GM19351 (cell line): ENCODE measurements around the gene DYNLT2.
"Not testable (repeated sequence)": the region's sequence is repeated elsewhere in the genome, so short reads cannot be mapped to it uniquely, and the experiment has no call there.

ENCODE experiments used
- ATAC-seq: cut with Tn5 transposase; IDR thresholded peaks from one replicate; pipeline ENCODE4 v1.9.1; 2021; ENCODE audit warnings: mild to moderate bottlenecking, moderate library complexity; ENCODE audit not compliant: unreplicated experiment

Gene DYNLT2

DNA sequence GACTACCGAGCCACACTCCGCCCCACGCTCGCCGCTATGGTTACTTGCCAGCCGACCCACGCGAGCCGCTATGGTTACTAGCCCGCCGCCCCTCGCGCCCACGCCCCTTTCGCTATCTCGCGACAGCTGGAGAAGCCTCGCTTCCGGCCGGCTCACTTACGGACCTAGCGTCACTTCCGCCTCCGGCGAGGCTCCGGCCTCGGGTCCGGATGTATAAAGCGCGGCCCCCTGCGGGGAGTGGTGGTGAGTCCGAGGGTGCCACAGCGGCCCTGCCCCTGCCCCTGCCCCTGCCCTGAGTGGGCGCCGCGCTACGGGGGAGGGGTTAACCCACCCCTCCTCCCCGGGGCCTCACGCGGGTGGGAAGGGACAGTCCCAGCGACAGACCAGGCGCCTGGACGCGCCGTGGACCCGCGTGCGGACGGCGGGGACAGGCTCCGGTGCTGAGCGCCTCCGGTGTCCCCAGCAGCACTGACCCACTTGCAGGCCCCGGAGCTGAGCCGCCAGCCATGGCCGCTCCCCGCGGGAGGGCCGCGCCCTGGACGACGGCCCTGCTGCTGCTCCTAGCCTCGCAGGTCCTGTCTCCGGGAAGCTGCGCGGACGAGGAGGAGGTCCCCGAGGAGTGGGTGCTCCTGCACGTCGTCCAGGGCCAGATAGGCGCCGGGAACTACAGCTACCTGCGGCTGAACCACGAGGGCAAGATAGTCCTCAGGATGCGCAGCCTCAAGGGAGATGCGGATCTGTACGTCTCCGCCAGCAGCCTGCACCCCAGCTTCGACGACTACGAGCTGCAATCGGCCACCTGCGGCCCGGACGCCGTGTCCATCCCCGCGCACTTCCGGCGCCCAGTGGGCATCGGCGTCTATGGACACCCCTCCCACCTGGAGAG is 49.2 kb downstream of the DYNLT2 start, which contains the start of the genes C6orf120 and WDR27:
TSS of gene C6orf120 (plus strand) at position 173 of the 886 bp plus-strand sequence. CDS start at position 507, 334 bp downstream.
TSS of gene WDR27 (minus strand) at position 76 of the 886 bp plus-strand sequence. CDS start 13,024 bp downstream, outside the sequence.
- ATAC-seq, result peak; percentile 88

GRCh38 chr6:169701311-169701953 is 49.9 kb downstream of the DYNLT2 start:
- ATAC-seq, result peak; percentile 8

GRCh38 chr6:169700296-169700695 is 51.1 kb downstream of the DYNLT2 start:
- no peak for ATAC-seq

DNA sequence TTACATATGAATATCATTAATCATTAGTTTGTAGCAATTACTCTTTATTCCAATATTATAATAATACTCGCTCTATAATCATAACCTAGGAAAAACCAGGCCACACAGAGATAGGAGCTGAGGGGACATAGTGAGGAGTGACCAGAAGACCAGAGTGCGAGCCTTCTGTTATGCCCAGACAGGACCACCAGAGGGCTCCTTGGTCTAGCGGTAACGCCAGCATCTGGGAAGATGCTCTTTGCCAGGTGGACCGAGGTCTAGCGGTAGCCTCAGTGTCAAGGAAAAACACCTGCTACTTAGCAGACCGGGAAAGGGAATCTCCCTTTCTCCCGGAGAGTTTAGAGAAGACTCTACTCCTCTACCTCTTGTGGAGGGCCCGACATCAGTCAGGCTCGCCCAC is 54.3 kb downstream of the DYNLT2 start:
- ATAC-seq, result not testable (repeated sequence)

DNA sequence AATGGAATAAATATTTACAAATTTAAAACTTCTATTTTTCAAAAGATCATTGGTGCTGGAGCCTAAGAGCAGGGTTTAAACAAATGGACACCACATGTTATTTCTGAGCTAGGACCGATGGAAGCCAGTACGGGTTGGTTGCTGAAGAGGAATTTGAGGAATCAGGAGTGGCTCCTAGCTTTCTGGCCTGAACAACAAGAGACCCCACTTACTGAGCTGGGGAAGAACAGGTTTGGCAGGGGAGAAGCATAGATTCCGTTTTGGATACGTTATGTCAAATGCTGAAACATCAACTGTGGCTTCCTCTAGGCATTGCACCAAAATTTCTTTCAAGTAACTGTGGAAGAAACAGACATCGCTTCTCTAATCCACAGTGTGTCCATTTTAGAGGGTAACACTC is 56.2 kb downstream of the DYNLT2 start:
- ATAC-seq, result no peak

DNA sequence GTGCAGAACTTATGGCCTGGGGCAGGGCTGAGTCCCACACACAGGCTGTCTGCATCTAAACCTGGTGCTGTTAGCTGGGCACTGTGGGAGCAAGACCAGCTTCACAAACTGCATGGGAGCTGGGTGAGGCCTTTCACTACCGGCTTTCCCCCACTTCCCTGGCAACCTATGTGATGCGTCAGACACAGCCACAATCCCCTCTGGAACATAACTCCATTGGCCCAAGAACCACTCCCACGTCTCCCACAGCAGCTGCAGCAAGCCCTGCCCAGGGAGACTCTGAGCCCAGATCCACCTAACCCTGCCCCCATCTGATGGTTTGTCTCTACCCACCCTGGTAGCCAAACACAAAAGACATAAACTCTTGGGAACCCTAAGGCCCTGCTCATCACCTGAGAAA is 58.9 kb downstream of the DYNLT2 start:
- no peak for ATAC-seq

- ATAC-seq, result no peak
Measured at GRCh38 chr6:169691260-169691659, 60.1 kb downstream of the DYNLT2 start.
